ENCODE data around the gene KRT33B. TPM values are rescaled to one million over a fixed set of nuclear protein-coding genes. Genes with fewer than 3 reads are reported as not detected.

KRT33B gene
- total RNA-seq, 1 experiment from 2014 or later = not detected

GRCh38 chr17:41411072-41411840 is 41.6 kb upstream of the KRT33B start:
- Mint-ChIP-seq H3K27ac (no peak overlapping the region), H3K4me1 (peaks cover 28 to 30% of the 10 kb centered on the region in 2 experiments), H3K9me3 (no peaks in the 10 kb centered on the region), H3K36me3 (ENCODE audit: insufficient read depth in 1 of 3, low read depth in 3 of 3) (no peaks in the 10 kb centered on the region), H3K4me3 (no peak overlapping the region), H3K27me3 (ENCODE audit: low read depth) (peaks cover 1% of the 10 kb centered on the region; the same call in 1 of the 2 replicates)
- Histone ChIP-seq H3K23me2 (ENCODE audit: insufficient read length, low read depth, low read length, poor library complexity, severe bottlenecking) (no peaks in the 10 kb centered on the region), H4K20me1 (ENCODE audit: control insufficient read depth, insufficient read depth, insufficient read length) (no peaks in the 10 kb centered on the region), H3K4ac (ENCODE audit: low read depth, low read length) (no peak overlapping the region), H4K8ac (replicated peaks; ENCODE audit: insufficient read length, low read depth, low read length) (no peak overlapping the region), H4K5ac (ENCODE audit: insufficient read length, low read depth, low read length) (no peak overlapping the region), H2BK15ac (ENCODE audit: low read depth, low read length) (no peak overlapping the region), H3K4me2 (ENCODE audit: insufficient read depth, insufficient read length, low read length) (no peak overlapping the region), H3K27me3 (ENCODE audit: insufficient read depth, low read length) (no peaks in the 10 kb centered on the region), H3K27ac (ENCODE audit: insufficient read length, low read depth, low read length) (no peak overlapping the region), H2AFZ (ENCODE audit: low read length) (no peak overlapping the region), H3K56ac (ENCODE audit: insufficient read length, low read depth, low read length) (no peak overlapping the region), H3K79me1 (ENCODE audit: insufficient read depth, low read depth, low read length, poor library complexity, severe bottlenecking) (no peaks in the 10 kb centered on the region), H2BK20ac (ENCODE audit: low read depth, low read length, poor library complexity, severe bottlenecking) (no peak overlapping the region), H3K4me1 (ENCODE audit: insufficient read depth, low read length) (peaks cover 4% of the 10 kb centered on the region), H2BK120ac (ENCODE audit: low read depth, low read length, poor library complexity, severe bottlenecking) (no peak overlapping the region), H3K23ac (ENCODE audit: insufficient read length, low read depth, low read length) (no peak overlapping the region), H4K91ac (ENCODE audit: insufficient read length, low read depth, low read length) (no peak overlapping the region), H3K18ac (ENCODE audit: insufficient read length, low read depth, low read length) (no peak overlapping the region), H3K79me2 (ENCODE audit: insufficient read depth, low read length) (no peaks in the 10 kb centered on the region), H2AK5ac (ENCODE audit: insufficient read length, low read length) (no peak overlapping the region), H3K9me3 (ENCODE audit: control insufficient read depth, low read depth, low read length) (no peaks in the 10 kb centered on the region), H2BK12ac (ENCODE audit: insufficient read length, low read depth, low read length) (no peak overlapping the region), H3T11ph (ENCODE audit: low read length) (no peak overlapping the region), H3K9ac (ENCODE audit: extremely low read depth, insufficient read length, low read length) (no peak overlapping the region), H3K14ac (ENCODE audit: insufficient read depth, low read length) (no peak overlapping the region), H2BK5ac (ENCODE audit: insufficient read length, low read length) (no peak overlapping the region)
- DNase-seq = no peak
- TF ChIP-seq CTCF (conservative IDR thresholded peaks at IDR 0.05) = no peak
- no CpG with 5 or more reads among the region's 20 CpGs for WGBS (ENCODE audit: extremely low coverage, insufficient read length, low lambda C conversion rate)

Data from H9 (cell line).